Measurements from ENCODE around the gene SPP2. TPM values are rescaled to one million over a fixed set of nuclear protein-coding genes. Genes with fewer than 3 reads are reported as not detected.

The SPP2 gene
- total RNA-seq, 1 experiment from 2014 or later: not detected

DNA sequence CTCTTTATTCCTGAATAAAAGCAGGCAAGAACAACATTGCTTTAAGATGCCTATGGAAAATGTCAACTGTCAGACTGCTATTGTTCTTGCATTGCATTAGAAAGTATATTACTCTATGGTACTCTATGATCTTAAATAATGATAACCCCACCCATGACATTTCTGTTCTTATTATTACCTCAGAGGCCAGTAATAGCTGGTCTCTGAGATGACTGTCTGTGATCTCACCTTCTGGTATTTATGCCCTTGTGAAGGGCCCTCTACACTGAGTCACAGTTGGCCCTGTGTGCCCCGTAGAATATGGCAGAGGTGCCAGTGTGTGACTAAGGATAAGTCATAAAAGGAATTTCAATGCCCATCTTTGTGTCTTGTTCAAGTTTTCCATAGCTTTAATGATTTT lies 61.0 kb downstream of the SPP2 start:
- BruUV-seq (replicated peaks): no TSS peak
- peak; percentile 91 for DNase-seq (ENCODE audit: low read depth, low spot score)
- Histone ChIP-seq H3K9me3 (ENCODE audit: control insufficient read depth, insufficient read depth, low read depth, low read length) (0 out of 2 replicates have a peak, but pooled peaks cover 7% of the 10 kb centered on the region), H3K4me1 (ENCODE audit: control insufficient read depth, insufficient read depth, low read length) (no peaks in the 10 kb centered on the region), H3K36me3 (ENCODE audit: control insufficient read depth, insufficient read depth, low read length) (no peaks in the 10 kb centered on the region), H3K27me3 (ENCODE audit: control insufficient read depth, insufficient read depth, low read length) (no peaks in the 10 kb centered on the region), H3K4me3 (ENCODE audit: low read depth in 2 of 2, low read length in 2 of 2) (no peak overlapping the region), H3K27ac (ENCODE audit: low read length) (0 out of 2 replicates have a peak overlapping the region, but pooled peaks have one; percentile 21)
- TF ChIP-seq POLR2AphosphoS5 (IDR thresholded peaks at IDR 0.05; ENCODE audit: low read depth, low read length) (no peak), SIN3A (IDR thresholded peaks at IDR 0.05; ENCODE audit: borderline replicate concordance, insufficient read depth, low read depth, low read length) (no peak), TCF7L2 (IDR thresholded peaks at IDR 0.05; ENCODE audit: low read depth, low read length) (no peak)
- TF ChIP-seq, protein P1, sequence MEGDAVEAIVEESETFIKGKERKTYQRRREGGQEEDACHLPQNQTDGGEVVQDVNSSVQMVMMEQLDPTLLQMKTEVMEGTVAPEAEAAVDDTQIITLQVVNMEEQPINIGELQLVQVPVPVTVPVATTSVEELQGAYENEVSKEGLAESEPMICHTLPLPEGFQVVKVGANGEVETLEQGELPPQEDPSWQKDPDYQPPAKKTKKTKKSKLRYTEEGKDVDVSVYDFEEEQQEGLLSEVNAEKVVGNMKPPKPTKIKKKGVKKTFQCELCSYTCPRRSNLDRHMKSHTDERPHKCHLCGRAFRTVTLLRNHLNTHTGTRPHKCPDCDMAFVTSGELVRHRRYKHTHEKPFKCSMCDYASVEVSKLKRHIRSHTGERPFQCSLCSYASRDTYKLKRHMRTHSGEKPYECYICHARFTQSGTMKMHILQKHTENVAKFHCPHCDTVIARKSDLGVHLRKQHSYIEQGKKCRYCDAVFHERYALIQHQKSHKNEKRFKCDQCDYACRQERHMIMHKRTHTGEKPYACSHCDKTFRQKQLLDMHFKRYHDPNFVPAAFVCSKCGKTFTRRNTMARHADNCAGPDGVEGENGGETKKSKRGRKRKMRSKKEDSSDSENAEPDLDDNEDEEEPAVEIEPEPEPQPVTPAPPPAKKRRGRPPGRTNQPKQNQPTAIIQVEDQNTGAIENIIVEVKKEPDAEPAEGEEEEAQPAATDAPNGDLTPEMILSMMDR (IDR thresholded peaks at IDR 0.05): no peak
- POLR2A ChIA-PET: interaction anchor here (0.5 kb wide), 1 partner anchor 272 kb away, joined by 3 read pairs; no protein-coding TSS in a partner anchor
- intact Hi-C loops (cut with micrococcal nuclease; ENCODE audit: unreplicated experiment) (no loop called here), in situ Hi-C loops (cut with HindIII; ENCODE audit: low pct_unique_long_range_greater_than_20kb, low sequenced_read_pairs) (no loop called here)
- CTCF ChIA-PET: no interaction called here
- peak; percentile 98 for ATAC-seq

DNA sequence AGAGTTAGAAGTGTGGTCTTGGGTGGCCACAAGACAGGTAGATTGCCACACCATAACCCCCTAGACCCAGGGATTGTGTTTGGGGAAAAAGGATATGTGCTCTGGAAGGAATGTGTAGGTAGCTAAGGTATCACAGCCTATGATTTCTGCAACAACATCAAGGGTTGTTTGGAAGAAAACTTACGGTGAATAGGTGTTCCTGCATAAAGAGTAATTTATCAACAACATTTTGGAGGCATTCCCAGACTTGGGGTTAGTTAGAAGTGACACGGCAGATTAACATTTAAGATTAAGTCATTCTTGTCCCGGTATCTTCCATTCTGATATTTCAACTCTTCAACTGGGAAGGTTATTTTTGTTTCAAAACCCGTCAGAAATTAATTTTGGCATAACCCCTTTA lies 65.5 kb downstream of the SPP2 start:
- H3K4me1 ChIP-seq (ENCODE audit: control insufficient read depth, insufficient read depth, low read length): no peaks in the 10 kb centered on the region
- POLR2A ChIA-PET: no interaction called here
- in situ Hi-C loops (cut with HindIII; ENCODE audit: low pct_unique_long_range_greater_than_20kb, low sequenced_read_pairs): no loop called here

DNA sequence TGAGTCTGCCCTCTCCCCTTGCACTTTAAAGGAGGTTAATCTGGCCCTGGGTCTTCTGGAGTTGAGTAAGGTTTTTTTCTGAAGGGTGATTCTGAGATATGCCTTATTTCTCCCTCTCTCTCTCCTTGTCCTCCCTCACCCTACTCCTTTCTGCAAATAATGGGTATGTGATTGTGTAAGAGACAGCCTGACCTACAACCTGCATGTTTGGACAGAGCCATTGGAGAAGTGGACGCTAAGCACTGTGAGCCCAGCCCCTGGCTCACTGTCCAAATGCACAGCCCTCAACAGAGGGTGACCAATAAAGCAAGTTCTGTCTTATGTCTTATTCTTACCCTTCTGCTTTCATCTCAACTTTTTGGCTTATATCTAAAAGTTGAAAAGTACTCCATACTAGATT lies 71.5 kb downstream of the SPP2 start:
- no peaks in the 10 kb centered on the region for H3K36me3 ChIP-seq (ENCODE audit: control insufficient read depth, insufficient read depth, low read length)
- no peak overlapping the region for H3K4me3 ChIP-seq (ENCODE audit: low read depth in 2 of 2, low read length in 2 of 2)
- DNase-seq (ENCODE audit: low read depth, low spot score) (no peak), ATAC-seq (no peak)
- no peaks in the 10 kb centered on the region for H3K4me1 ChIP-seq (ENCODE audit: control insufficient read depth, insufficient read depth, low read length)
- no peak overlapping the region for H3K27ac ChIP-seq (ENCODE audit: low read length)
- BruUV-seq (replicated peaks): no TSS peak
- ChIA-PET POLR2A (no interaction called here), CTCF (no interaction called here)
- intact Hi-C loops (cut with micrococcal nuclease; ENCODE audit: unreplicated experiment) (no loop called here), in situ Hi-C loops (cut with HindIII; ENCODE audit: low pct_unique_long_range_greater_than_20kb, low sequenced_read_pairs) (no loop called here)
- TF ChIP-seq TCF7L2 (IDR thresholded peaks at IDR 0.05; ENCODE audit: low read depth, low read length): no peak
- no peak for TF ChIP-seq SIN3A (IDR thresholded peaks at IDR 0.05; ENCODE audit: borderline replicate concordance, insufficient read depth, low read depth, low read length)
- TF ChIP-seq, protein P1 (IDR thresholded peaks at IDR 0.05): no peak
- TF ChIP-seq, protein P2, sequence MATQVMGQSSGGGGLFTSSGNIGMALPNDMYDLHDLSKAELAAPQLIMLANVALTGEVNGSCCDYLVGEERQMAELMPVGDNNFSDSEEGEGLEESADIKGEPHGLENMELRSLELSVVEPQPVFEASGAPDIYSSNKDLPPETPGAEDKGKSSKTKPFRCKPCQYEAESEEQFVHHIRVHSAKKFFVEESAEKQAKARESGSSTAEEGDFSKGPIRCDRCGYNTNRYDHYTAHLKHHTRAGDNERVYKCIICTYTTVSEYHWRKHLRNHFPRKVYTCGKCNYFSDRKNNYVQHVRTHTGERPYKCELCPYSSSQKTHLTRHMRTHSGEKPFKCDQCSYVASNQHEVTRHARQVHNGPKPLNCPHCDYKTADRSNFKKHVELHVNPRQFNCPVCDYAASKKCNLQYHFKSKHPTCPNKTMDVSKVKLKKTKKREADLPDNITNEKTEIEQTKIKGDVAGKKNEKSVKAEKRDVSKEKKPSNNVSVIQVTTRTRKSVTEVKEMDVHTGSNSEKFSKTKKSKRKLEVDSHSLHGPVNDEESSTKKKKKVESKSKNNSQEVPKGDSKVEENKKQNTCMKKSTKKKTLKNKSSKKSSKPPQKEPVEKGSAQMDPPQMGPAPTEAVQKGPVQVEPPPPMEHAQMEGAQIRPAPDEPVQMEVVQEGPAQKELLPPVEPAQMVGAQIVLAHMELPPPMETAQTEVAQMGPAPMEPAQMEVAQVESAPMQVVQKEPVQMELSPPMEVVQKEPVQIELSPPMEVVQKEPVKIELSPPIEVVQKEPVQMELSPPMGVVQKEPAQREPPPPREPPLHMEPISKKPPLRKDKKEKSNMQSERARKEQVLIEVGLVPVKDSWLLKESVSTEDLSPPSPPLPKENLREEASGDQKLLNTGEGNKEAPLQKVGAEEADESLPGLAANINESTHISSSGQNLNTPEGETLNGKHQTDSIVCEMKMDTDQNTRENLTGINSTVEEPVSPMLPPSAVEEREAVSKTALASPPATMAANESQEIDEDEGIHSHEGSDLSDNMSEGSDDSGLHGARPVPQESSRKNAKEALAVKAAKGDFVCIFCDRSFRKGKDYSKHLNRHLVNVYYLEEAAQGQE (IDR thresholded peaks at IDR 0.05; ENCODE audit: insufficient read depth in 1 of 2, low read depth in 2 of 2, low read length in 1 of 2): no peak
- TF ChIP-seq POLR2AphosphoS5 (IDR thresholded peaks at IDR 0.05; ENCODE audit: low read depth, low read length): no peak
- H3K9me3 ChIP-seq (ENCODE audit: control insufficient read depth, insufficient read depth, low read depth, low read length): no peaks in the 10 kb centered on the region
- H3K27me3 ChIP-seq (ENCODE audit: control insufficient read depth, insufficient read depth, low read length): no peaks in the 10 kb centered on the region

More for the DNA sequence above, 65.5 kb downstream of the SPP2 start:
- intact Hi-C loops (cut with micrococcal nuclease; ENCODE audit: unreplicated experiment): no loop called here
- Histone ChIP-seq H3K36me3 (ENCODE audit: control insufficient read depth, insufficient read depth, low read length) (no peaks in the 10 kb centered on the region), H3K27me3 (ENCODE audit: control insufficient read depth, insufficient read depth, low read length) (no peaks in the 10 kb centered on the region), H3K27ac (ENCODE audit: low read length) (peak overlapping the region; percentile 57; the same call in 1 of the 2 replicates), H3K9me3 (ENCODE audit: control insufficient read depth, insufficient read depth, low read depth, low read length) (0 out of 2 replicates have a peak, but pooled peaks cover 7% of the 10 kb centered on the region), H3K4me3 (ENCODE audit: low read depth in 2 of 2, low read length in 2 of 2) (no peak overlapping the region)
- no TSS peak for BruUV-seq (replicated peaks)
- DNase-seq (ENCODE audit: low read depth, low spot score): no peak
- CTCF ChIA-PET: no interaction called here
- TF ChIP-seq, protein P1 (IDR thresholded peaks at IDR 0.05): no peak
- TF ChIP-seq SIN3A (IDR thresholded peaks at IDR 0.05; ENCODE audit: borderline replicate concordance, insufficient read depth, low read depth, low read length): no peak
- no peak for TF ChIP-seq TCF7L2 (IDR thresholded peaks at IDR 0.05; ENCODE audit: low read depth, low read length)
- ATAC-seq: no peak
